WTC11 (cell line): ENCODE data around the gene ZNF521. TPM values are rescaled to one million over a fixed set of nuclear protein-coding genes. Genes with fewer than 3 reads are reported as not detected.

Source experiments
- ATAC-seq: fragments of 200-7000 bp; cut with Tn5 transposase; 2 replicates; pipeline ENCODE4 v1.10.0; 2021; ENCODE audit warnings: mild to moderate bottlenecking, moderate library complexity
- CTCF ChIA-PET: fragments of 300-600 bp; sonication (Branson Sonifier 250); formaldehyde crosslinking; loops from one replicate; lab custom pipeline; 2021; ENCODE audit warnings: antibody characterized with exemption; lab: Charles Lee
- POLR2A ChIA-PET: fragments of 350-600 bp; sonication (Branson Sonifier 250); formaldehyde crosslinking; loops from one replicate; lab custom pipeline; 2021; ENCODE audit warnings: antibody characterized with exemption; lab: Charles Lee
- DNase-seq: peaks from one replicate; pipeline ENCODE4 v3.0.0; 2021; ENCODE audit warnings: low spot score
- H3K27ac Mint-ChIP-seq: 2 replicates; pipeline ENCODE4 v1.8.0; 2021; ENCODE audit warnings: mixed read lengths
- H3K27me3 Mint-ChIP-seq: 2 replicates; pipeline ENCODE4 v1.8.0; 2021; ENCODE audit warnings: low read depth, mild to moderate bottlenecking, moderate library complexity, mixed read lengths
- H3K36me3 Mint-ChIP-seq: 2 replicates; pipeline ENCODE4 v1.8.0; 2021; ENCODE audit warnings: mixed read lengths
- H3K4me1 Mint-ChIP-seq: 2 replicates; pipeline ENCODE4 v1.8.0; 2022; ENCODE audit warnings: mixed read lengths
- H3K4me3 Mint-ChIP-seq: 2 replicates; pipeline ENCODE4 v1.8.0; 2021; ENCODE audit warnings: mild to moderate bottlenecking, moderate library complexity, mixed read lengths
- H3K9me3 Mint-ChIP-seq: 2 replicates; pipeline ENCODE4 v1.8.0; 2021; ENCODE audit warnings: mixed read lengths
- CTCF ChIP-seq: fragments of 200-600 bp; IDR thresholded peaks from 2 replicates; pipeline ENCODE4 v1.8.0; 2022; ENCODE audit warnings: antibody characterized with exemption
- E2F4 ChIP-seq: sonication (generic); formaldehyde crosslinking; IDR thresholded peaks from 2 replicates; pipeline ENCODE4 v1.8.1; 2022; ENCODE audit warnings: low read depth, mild to moderate bottlenecking, moderate library complexity, missing genetic modification reagents, borderline replicate concordance
- FOXP1 ChIP-seq: sonication (generic); formaldehyde crosslinking; IDR thresholded peaks from 2 replicates; pipeline ENCODE4 v1.8.0; 2022; ENCODE audit warnings: missing genetic modification reagents, mild to moderate bottlenecking, moderate library complexity, borderline replicate concordance
- FOXP4 ChIP-seq: sonication (generic); formaldehyde crosslinking; IDR thresholded peaks from 2 replicates; pipeline ENCODE4 v1.8.0; 2022; ENCODE audit warnings: mild to moderate bottlenecking, missing genetic modification reagents
- HMGXB4 ChIP-seq: sonication (generic); formaldehyde crosslinking; IDR thresholded peaks from 2 replicates; pipeline ENCODE4 v1.8.1; 2023; ENCODE audit warnings: mild to moderate bottlenecking, moderate library complexity, missing genetic modification reagents
- IRF1 ChIP-seq: sonication (generic); formaldehyde crosslinking; IDR thresholded peaks from 2 replicates; pipeline ENCODE4 v1.8.0; 2023; ENCODE audit warnings: missing genetic modification reagents
- IRF2 ChIP-seq: sonication (generic); formaldehyde crosslinking; IDR thresholded peaks from 2 replicates; pipeline ENCODE4 v1.8.0; 2022; ENCODE audit warnings: low read depth, missing genetic modification reagents, borderline replicate concordance
- NFATC4 ChIP-seq: fragments of 250-450 bp; sonication (Bioruptor Pico); IDR thresholded peaks from 2 replicates; pipeline ENCODE4 v1.9.0; 2021; ENCODE audit warnings: mild to moderate bottlenecking
- NFYB ChIP-seq: sonication (generic); formaldehyde crosslinking; conservative IDR thresholded peaks from 2 replicates; pipeline ENCODE4 v1.8.0; 2022; ENCODE audit warnings: low read depth, missing genetic modification reagents
- PRRX2 ChIP-seq: fragments of 250-450 bp; sonication (Bioruptor Pico); IDR thresholded peaks from 2 replicates; pipeline ENCODE4 v1.8.0; 2021; ENCODE audit warnings: mild to moderate bottlenecking
- SOX15 ChIP-seq: fragments of 250-450 bp; sonication (Bioruptor Pico); IDR thresholded peaks from 2 replicates; pipeline ENCODE4 v1.9.0; 2021; ENCODE audit warnings: mild to moderate bottlenecking
- ZBTB21 ChIP-seq: sonication (generic); formaldehyde crosslinking; IDR thresholded peaks from 2 replicates; pipeline ENCODE4 v1.8.1; 2023; ENCODE audit warnings: mild to moderate bottlenecking, missing genetic modification reagents, borderline replicate concordance
- ZNF138 ChIP-seq: sonication (generic); formaldehyde crosslinking; conservative IDR thresholded peaks from 2 replicates; pipeline ENCODE4 v1.8.1; 2022; ENCODE audit warnings: mild to moderate bottlenecking, moderate library complexity, missing genetic modification reagents
- ZNF423 ChIP-seq: fragments of 250-450 bp; sonication (Bioruptor Pico); IDR thresholded peaks from 2 replicates; pipeline ENCODE4 v2.1.2; 2022; ENCODE audit warnings: mild to moderate bottlenecking, moderate library complexity
- total RNA-seq: library from RNA; stranded (reverse); gene quantifications from 3 replicates; pipeline ENCODE4 v1.2.3, GENCODE V29; 2021
- TF ChIP-seq, protein P1 (sequence below): sonication (generic); formaldehyde crosslinking; IDR thresholded peaks from 2 replicates; pipeline ENCODE4 v1.8.1; 2022; ENCODE audit warnings: mild to moderate bottlenecking, missing genetic modification reagents, moderate library complexity, borderline replicate concordance
- TF ChIP-seq, protein P2 (sequence below): sonication (generic); formaldehyde crosslinking; conservative IDR thresholded peaks from 2 replicates; pipeline ENCODE4 v1.8.1; 2022; ENCODE audit warnings: mild to moderate bottlenecking, missing genetic modification reagents
- TF ChIP-seq, protein P3 (sequence below): sonication (generic); formaldehyde crosslinking; IDR thresholded peaks from 2 replicates; pipeline ENCODE4 v1.8.1; 2023; ENCODE audit warnings: mild to moderate bottlenecking, missing genetic modification reagents
- TF ChIP-seq, protein P4 (sequence below): fragments of 250-450 bp; sonication (Bioruptor Pico); IDR thresholded peaks from 2 replicates; pipeline ENCODE4 v1.8.0; 2021; ENCODE audit warnings: mild to moderate bottlenecking
- TF ChIP-seq, protein P5 (sequence below): sonication (generic); formaldehyde crosslinking; IDR thresholded peaks from 2 replicates; pipeline ENCODE4 v1.8.1; 2022; ENCODE audit warnings: missing genetic modification reagents, borderline replicate concordance

ZNF521 gene
- total RNA-seq, 1 experiment from 2014 or later: 15.3 TPM

GRCh38 chr18:25335062-25335461 is 16.9 kb downstream of the ZNF521 start:
- ATAC-seq: no peak
- CTCF ChIA-PET: no interaction called here
- POLR2A ChIA-PET: no interaction called here
- no peak for TF ChIP-seq HMGXB4 (CRISPR knock-in tag)
- no peak for TF ChIP-seq SOX15 (CRISPR knock-in tag)
- TF ChIP-seq FOXP4 (CRISPR knock-in tag): no peak
- TF ChIP-seq ZBTB21: no peak
- TF ChIP-seq E2F4 (CRISPR knock-in tag): no peak
- no peak for TF ChIP-seq NFATC4
- TF ChIP-seq ZNF423: no peak
- TF ChIP-seq, protein P1, sequence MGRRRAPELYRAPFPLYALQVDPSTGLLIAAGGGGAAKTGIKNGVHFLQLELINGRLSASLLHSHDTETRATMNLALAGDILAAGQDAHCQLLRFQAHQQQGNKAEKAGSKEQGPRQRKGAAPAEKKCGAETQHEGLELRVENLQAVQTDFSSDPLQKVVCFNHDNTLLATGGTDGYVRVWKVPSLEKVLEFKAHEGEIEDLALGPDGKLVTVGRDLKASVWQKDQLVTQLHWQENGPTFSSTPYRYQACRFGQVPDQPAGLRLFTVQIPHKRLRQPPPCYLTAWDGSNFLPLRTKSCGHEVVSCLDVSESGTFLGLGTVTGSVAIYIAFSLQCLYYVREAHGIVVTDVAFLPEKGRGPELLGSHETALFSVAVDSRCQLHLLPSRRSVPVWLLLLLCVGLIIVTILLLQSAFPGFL (CRISPR knock-in tag): no peak
- TF ChIP-seq, all 79 proteins: peak for 0
- H3K36me3 Mint-ChIP-seq: no peaks in the 10 kb centered on the region
- no peaks in the 10 kb centered on the region for H3K9me3 Mint-ChIP-seq
- peaks cover 10% of the 10 kb centered on the region for H3K4me1 Mint-ChIP-seq
- no peak overlapping the region for H3K27ac Mint-ChIP-seq
- H3K4me3 Mint-ChIP-seq: no peak overlapping the region
- no peak for DNase-seq
- H3K27me3 Mint-ChIP-seq: no peaks in the 10 kb centered on the region

- no peak for DNase-seq
- H3K36me3 Mint-ChIP-seq: no peaks in the 10 kb centered on the region
- ChIA-PET POLR2A (no interaction called here), CTCF (no interaction called here)
- H3K4me1 Mint-ChIP-seq: peaks cover 14% of the 10 kb centered on the region
- H3K27ac Mint-ChIP-seq: no peak overlapping the region
- no peak for TF ChIP-seq CTCF
- TF ChIP-seq, all 79 proteins: peak for 0
- Mint-ChIP-seq H3K9me3 (no peaks in the 10 kb centered on the region), H3K27me3 (no peaks in the 10 kb centered on the region), H3K4me3 (no peak overlapping the region)
- no peak for ATAC-seq
Observed at GRCh38 chr18:25334588-25334987, 17.4 kb downstream of the ZNF521 start.

- Mint-ChIP-seq H3K27ac (no peak overlapping the region), H3K4me1 (peaks cover 31% of the 10 kb centered on the region), H3K9me3 (no peaks in the 10 kb centered on the region), H3K36me3 (no peaks in the 10 kb centered on the region), H3K4me3 (no peak overlapping the region), H3K27me3 (no peaks in the 10 kb centered on the region)
- DNase-seq (no peak), ATAC-seq (no peak)
- POLR2A ChIA-PET: no interaction called here
- CTCF ChIA-PET: no interaction called here
- TF ChIP-seq IRF1 (no peak), NFYB (CRISPR knock-in tag) (no peak), ZNF138 (CRISPR knock-in tag) (no peak), FOXP1 (CRISPR knock-in tag) (no peak), IRF2 (CRISPR knock-in tag) (no peak), PRRX2 (CRISPR knock-in tag) (no peak)
- TF ChIP-seq, protein P2, sequence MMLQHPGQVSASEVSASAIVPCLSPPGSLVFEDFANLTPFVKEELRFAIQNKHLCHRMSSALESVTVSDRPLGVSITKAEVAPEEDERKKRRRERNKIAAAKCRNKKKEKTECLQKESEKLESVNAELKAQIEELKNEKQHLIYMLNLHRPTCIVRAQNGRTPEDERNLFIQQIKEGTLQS (CRISPR knock-in tag): no peak
- TF ChIP-seq, protein P3, sequence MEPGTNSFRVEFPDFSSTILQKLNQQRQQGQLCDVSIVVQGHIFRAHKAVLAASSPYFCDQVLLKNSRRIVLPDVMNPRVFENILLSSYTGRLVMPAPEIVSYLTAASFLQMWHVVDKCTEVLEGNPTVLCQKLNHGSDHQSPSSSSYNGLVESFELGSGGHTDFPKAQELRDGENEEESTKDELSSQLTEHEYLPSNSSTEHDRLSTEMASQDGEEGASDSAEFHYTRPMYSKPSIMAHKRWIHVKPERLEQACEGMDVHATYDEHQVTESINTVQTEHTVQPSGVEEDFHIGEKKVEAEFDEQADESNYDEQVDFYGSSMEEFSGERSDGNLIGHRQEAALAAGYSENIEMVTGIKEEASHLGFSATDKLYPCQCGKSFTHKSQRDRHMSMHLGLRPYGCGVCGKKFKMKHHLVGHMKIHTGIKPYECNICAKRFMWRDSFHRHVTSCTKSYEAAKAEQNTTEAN (CRISPR knock-in tag): no peak
- TF ChIP-seq, protein P4, sequence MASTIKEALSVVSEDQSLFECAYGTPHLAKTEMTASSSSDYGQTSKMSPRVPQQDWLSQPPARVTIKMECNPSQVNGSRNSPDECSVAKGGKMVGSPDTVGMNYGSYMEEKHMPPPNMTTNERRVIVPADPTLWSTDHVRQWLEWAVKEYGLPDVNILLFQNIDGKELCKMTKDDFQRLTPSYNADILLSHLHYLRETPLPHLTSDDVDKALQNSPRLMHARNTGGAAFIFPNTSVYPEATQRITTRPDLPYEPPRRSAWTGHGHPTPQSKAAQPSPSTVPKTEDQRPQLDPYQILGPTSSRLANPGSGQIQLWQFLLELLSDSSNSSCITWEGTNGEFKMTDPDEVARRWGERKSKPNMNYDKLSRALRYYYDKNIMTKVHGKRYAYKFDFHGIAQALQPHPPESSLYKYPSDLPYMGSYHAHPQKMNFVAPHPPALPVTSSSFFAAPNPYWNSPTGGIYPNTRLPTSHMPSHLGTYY (CRISPR knock-in tag): no peak
- TF ChIP-seq, protein P5, sequence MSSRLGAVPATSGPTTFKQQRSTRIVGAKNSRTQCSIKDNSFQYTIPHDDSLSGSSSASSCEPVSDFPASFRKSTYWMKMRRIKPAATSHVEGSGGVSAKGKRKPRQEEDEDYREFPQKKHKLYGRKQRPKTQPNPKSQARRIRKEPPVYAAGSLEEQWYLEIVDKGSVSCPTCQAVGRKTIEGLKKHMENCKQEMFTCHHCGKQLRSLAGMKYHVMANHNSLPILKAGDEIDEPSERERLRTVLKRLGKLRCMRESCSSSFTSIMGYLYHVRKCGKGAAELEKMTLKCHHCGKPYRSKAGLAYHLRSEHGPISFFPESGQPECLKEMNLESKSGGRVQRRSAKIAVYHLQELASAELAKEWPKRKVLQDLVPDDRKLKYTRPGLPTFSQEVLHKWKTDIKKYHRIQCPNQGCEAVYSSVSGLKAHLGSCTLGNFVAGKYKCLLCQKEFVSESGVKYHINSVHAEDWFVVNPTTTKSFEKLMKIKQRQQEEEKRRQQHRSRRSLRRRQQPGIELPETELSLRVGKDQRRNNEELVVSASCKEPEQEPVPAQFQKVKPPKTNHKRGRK (CRISPR knock-in tag): no peak
Observed at GRCh38 chr18:25332002-25332401, 20.0 kb downstream of the ZNF521 start.
